Kidney epithelial cell (primary cell): Measurements from ENCODE around the gene LMX1A. TPM values are rescaled to one million over a fixed set of nuclear protein-coding genes. Genes with fewer than 3 reads are reported as not detected.

ENCODE experiments used
- DNase-seq: peaks from one replicate; pipeline ENCODE4 v3.0.0-alpha.2; 2010; ENCODE audit warnings: low read depth
- H3K27me3 ChIP-seq: 2 replicates; pipeline ENCODE4 v1.6.0; 2011; ENCODE audit warnings: low read length; ENCODE audit not compliant: control insufficient read depth, insufficient read depth
- H3K36me3 ChIP-seq: 2 replicates; pipeline ENCODE4 v1.5.1; 2011; ENCODE audit warnings: low read length; ENCODE audit not compliant: control insufficient read depth, insufficient read depth
- H3K4me3 ChIP-seq: 2 replicates; pipeline ENCODE4 v1.5.1; 2011; ENCODE audit warnings: low read depth, mild to moderate bottlenecking, control low read depth, low read length
- total RNA-seq: library from RNA; depleted of rRNA; stranded (reverse); fragments of >200 nt; gene quantifications from 2 replicates; pipeline ENCODE4 v1.2.3, GENCODE V29; 2015
- TF ChIP-seq, protein P1 (sequence below): IDR thresholded peaks from 2 replicates; pipeline ENCODE4 v1.5.1; 2011; ENCODE audit warnings: mild to moderate bottlenecking, moderate library complexity, low read length, control low read depth, inconsistent platforms; ENCODE audit not compliant: insufficient read depth, poor library complexity, severe bottlenecking

The LMX1A gene
- total RNA-seq, 1 donor from 2014 or later = not detected

DNA sequence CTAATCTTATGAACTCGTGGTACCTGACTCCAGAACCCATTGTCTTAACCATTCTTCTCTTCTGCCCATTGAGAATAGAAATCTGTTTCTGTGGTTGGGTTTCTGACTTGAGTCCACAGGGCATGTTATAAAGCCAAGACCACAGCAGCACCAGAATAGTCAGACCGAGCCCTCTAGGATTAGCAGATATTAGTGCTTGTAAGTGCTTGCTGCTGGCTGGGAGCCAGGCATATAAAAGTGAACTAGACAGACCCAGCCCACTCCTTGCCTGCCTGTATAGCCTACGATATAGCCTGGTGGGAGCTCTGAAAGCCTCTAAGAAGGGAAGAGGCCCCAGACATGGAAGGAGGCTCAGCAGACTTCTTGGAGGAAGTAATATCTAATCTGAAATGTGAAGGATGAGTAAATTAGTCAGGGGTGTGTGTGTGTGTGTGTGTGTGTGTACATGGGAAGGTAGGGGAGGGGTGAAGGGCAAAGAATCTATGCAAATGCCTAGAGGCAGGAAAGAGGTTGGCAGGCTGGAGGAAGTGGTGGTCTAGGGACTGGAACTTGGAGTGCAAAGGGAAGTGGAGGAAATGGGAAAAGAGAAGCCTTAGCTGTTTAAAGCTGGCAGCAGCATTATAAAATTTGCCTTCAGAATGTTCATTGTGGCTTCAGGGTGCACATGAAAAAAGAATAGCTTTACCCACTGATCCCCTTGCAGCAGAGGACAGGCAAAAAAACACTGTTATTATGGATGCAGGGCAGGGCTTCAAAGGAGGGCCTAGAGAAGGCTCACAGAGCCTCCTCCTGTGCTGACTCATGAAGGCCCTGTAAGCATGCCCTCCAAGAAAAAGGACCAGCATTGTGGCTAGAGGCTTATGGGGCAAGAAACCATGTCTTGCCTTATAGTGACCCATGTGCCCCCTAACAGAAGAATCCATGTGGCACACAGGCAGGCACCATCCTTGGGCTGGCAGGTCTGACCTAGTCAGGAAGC is 169.2 kb downstream of the LMX1A start:
- Histone ChIP-seq H3K4me3 (no peak overlapping the region), H3K27me3 (no peaks in the 10 kb centered on the region), H3K36me3 (no peaks in the 10 kb centered on the region)
- TF ChIP-seq, protein P1, sequence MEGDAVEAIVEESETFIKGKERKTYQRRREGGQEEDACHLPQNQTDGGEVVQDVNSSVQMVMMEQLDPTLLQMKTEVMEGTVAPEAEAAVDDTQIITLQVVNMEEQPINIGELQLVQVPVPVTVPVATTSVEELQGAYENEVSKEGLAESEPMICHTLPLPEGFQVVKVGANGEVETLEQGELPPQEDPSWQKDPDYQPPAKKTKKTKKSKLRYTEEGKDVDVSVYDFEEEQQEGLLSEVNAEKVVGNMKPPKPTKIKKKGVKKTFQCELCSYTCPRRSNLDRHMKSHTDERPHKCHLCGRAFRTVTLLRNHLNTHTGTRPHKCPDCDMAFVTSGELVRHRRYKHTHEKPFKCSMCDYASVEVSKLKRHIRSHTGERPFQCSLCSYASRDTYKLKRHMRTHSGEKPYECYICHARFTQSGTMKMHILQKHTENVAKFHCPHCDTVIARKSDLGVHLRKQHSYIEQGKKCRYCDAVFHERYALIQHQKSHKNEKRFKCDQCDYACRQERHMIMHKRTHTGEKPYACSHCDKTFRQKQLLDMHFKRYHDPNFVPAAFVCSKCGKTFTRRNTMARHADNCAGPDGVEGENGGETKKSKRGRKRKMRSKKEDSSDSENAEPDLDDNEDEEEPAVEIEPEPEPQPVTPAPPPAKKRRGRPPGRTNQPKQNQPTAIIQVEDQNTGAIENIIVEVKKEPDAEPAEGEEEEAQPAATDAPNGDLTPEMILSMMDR = no peak
- DNase-seq = no peak

DNA sequence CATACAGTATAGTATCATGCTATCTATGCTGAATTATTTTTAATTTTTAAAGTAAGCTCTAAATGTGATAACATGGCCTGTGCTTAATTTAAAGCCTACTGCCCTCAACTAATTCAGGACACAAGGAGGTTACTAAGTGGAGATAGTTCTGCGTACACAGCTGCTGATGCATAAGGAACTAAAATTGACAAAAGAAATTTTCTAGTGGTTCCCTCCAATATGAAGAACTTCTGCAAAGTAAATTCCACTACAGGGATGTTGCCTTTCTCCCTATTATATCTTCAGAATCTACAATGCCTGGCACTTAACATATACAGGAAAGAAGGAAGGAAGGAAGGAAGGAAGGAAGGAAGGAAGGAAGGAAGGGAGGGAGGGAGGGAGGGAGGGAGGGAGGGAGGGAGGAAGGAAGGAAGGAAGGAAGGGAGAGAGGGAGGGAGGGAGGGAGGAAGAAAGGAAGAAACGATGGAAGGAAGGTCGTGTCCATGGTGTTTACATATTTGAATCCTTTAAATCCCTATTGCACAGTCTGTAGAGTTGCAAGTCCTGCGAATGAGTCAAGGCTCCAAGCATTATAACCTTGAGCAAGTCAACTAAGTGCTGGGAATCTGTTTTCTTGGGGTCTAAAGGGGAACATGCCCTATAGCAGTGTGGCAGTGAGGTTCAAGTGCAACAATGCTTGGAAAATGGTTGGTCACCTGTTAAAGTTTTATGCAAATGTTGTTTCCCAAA is 171.2 kb downstream of the LMX1A start:
- Histone ChIP-seq H3K27me3 (no peaks in the 10 kb centered on the region), H3K36me3 (no peaks in the 10 kb centered on the region), H3K4me3 (no peak overlapping the region)
- DNase-seq = no peak
- TF ChIP-seq, protein P1 = no peak

DNA sequence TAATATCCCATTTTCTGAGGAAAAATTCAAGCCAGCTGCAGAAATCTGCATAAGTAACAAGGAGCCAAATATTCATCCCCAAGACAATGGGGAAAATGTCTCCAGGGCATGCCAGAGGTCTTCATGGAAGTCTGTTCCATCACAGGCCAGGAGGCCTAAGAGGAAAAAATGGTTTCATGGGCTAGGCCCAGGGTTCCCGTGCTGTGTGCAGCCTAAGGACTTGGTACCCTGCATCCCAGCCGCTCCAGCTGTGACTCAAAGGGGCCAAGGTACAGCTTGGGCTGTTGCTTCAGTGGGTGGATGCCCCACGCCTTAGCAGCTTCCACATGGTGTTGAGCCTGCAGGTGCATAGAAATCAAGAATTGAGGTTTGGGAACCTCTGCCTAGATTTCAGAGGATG is 173.5 kb downstream of the LMX1A start:
- Histone ChIP-seq H3K36me3 (no peaks in the 10 kb centered on the region), H3K4me3 (no peak overlapping the region), H3K27me3 (no peaks in the 10 kb centered on the region)
- TF ChIP-seq, protein P1 = no peak
- no peak for DNase-seq

DNA sequence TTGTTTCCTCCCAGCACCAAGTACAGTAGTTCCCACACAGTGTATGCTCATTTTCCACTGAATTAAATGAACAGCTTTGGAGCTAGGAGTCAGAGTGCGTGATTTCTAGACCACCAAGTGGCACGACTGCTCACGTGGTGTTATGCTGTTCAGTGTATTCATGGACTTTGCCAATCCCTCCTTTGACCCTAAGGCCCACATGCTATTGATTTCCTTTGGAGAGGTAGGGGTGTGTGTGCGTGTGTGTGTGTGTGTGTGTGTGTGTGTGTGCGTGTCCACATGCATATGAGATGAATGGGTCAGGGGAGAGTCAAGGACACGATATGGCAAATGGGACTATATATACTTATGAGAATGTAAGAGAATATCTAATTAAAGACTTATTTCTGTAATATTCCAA is 177.2 kb downstream of the LMX1A start:
- DNase-seq = no peak
- Histone ChIP-seq H3K36me3 (no peaks in the 10 kb centered on the region), H3K4me3 (no peak overlapping the region), H3K27me3 (no peaks in the 10 kb centered on the region)
- TF ChIP-seq, protein P1 = no peak

DNA sequence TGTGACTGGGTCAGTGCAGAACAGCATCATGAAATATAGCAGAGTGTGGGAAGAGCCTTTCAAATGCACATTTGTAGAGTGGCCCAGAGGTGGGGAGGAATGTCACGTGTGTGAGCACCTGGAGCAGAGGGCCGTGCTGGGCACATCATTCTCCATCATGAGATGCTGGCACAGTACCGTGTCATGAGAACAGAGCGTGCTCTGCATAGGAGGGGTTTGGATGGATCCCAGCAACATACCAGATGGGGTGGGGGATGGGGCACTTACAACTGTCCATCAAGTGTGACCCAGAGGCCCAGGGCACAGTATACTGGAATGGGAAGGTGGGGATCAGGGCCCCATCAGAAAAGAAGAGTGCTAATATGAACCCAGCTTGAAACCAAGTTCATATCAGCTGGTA is 182.0 kb downstream of the LMX1A start:
- Histone ChIP-seq H3K4me3 (no peak overlapping the region), H3K27me3 (no peaks in the 10 kb centered on the region), H3K36me3 (no peaks in the 10 kb centered on the region)
- TF ChIP-seq, protein P1 = no peak
- no peak for DNase-seq
